NCI-H2196 treated with DMSO at 0.1 percent for 48 hours (cell line): Measurements from ENCODE around the gene PDE2A.

Source experiments
- DNase-seq: peaks from one replicate; lab custom pipeline; 2025; ENCODE audit not compliant: unreplicated experiment; lab: John Stamatoyannopoulos, UW

Gene PDE2A

GRCh38 chr11:72637198-72637597, 37.0 kb downstream of the PDE2A start:
- DNase-seq, result no peak

GRCh38 chr11:72636376-72636775, 37.8 kb downstream of the PDE2A start:
- no peak for DNase-seq

GRCh38 chr11:72635933-72636332, 38.3 kb downstream of the PDE2A start:
- DNase-seq, result no peak

GRCh38 chr11:72635309-72635915, 38.8 kb downstream of the PDE2A start:
- no peak for DNase-seq

- no peak for DNase-seq
Observed at GRCh38 chr11:72634472-72635095, 39.6 kb downstream of the PDE2A start.

- DNase-seq, result no peak
Observed at GRCh38 chr11:72634016-72634415, 40.2 kb downstream of the PDE2A start.

- DNase-seq, result no peak
Observed at GRCh38 chr11:72633068-72633467, 41.2 kb downstream of the PDE2A start.

GRCh38 chr11:72631806-72632731, 42.2 kb downstream of the PDE2A start:
- no peak for DNase-seq

GRCh38 chr11:72630104-72630852, 43.9 kb downstream of the PDE2A start:
- no peak for DNase-seq

- no peak for DNase-seq
Observed at GRCh38 chr11:72629266-72629665, 45.0 kb downstream of the PDE2A start.

GRCh38 chr11:72627594-72628281, 46.5 kb downstream of the PDE2A start:
- no peak for DNase-seq

- DNase-seq, result no peak
Observed at GRCh38 chr11:72626414-72626936, 47.7 kb downstream of the PDE2A start.

- DNase-seq, result no peak
Observed at GRCh38 chr11:72625691-72626413, 48.4 kb downstream of the PDE2A start.

- no peak for DNase-seq
Observed at GRCh38 chr11:72624496-72625201, 49.6 kb downstream of the PDE2A start.

- no peak for DNase-seq
Observed at GRCh38 chr11:72623052-72623451, 51.2 kb downstream of the PDE2A start.

GRCh38 chr11:72621008-72621610, 53.1 kb downstream of the PDE2A start:
- no peak for DNase-seq

GRCh38 chr11:72618803-72619202, 55.4 kb downstream of the PDE2A start:
- DNase-seq, result no peak

GRCh38 chr11:72617080-72617762, 57.0 kb downstream of the PDE2A start:
- DNase-seq, result no peak
